GM12892 (cell line): Measurements from ENCODE around the gene PHLPP2.

Source experiments
- POLR2A ChIP-seq: IDR thresholded peaks from 2 replicates; pipeline ENCODE4 v1.6.1; 2011; ENCODE audit warnings: low read depth, low read length, control low read depth
- TAF1 ChIP-seq: IDR thresholded peaks from 2 replicates; pipeline ENCODE4 v1.6.1; 2011; ENCODE audit warnings: low read depth, mild to moderate bottlenecking, control low read depth, low read length, borderline replicate concordance

DNA sequence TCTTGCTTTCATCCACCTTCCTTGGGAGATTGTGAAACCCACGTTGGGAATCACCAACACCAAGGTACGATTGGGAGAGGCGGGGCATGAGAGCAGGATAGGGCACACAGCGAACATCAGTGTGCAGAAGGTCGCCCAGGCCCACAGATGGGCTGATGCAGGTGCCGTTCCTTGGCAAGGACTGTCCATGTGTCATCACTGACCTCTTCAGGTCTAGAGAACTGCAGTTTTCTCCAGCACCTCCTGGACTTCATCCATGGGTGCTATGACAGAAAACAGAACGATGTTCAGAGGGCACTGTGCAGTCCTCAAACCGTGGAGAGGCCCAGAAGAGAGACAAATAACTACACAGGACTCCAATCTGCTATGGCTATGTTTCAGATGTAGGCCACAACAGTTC lies 123.7 kb downstream of the PHLPP2 start:
- TF ChIP-seq POLR2A (no peak), TAF1 (no peak)
